ENCODE results near the gene ENOSF1.

The ENOSF1 gene

DNA sequence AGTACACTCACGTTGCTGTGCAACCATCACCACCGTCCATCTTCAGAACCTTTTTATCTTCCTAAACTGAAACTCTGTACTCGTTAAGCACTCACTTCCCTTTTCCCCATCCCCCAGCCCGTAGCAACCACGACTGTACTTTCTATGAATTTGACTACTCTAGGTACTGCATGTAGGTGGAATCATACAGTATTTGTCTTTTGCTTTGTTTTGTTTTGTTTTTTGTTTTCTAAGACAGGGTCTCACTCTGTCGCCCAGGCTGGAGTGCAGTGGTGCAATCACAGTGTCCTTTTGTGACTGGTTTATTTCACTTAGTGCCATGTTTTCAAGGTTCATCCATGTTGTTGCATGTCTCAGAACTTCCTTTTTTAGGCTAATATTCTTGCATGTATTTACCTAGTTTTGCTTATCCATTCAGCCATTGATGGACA is 62.0 kb downstream of the ENOSF1 start:
- Histone ChIP-seq H3K9ac (ENCODE audit: insufficient read length) (no peak overlapping the region), H3K4me3 (no peak overlapping the region), H3K9me3 (ENCODE audit: low read depth, low read length) (no peaks in the 10 kb centered on the region), H3K27ac (no peak overlapping the region), H3K36me3 (ENCODE audit: insufficient read depth, low read length) (no peaks in the 10 kb centered on the region)
- no peak for TF ChIP-seq FOXP2 (optimal IDR thresholded peaks at IDR 0.05; ENCODE audit: control extremely low read depth, extremely low read length, insufficient read depth)
- TF ChIP-seq POLR2AphosphoS5 (IDR thresholded peaks at IDR 0.05; ENCODE audit: borderline replicate concordance, low read depth, low read length), result no peak
- TF ChIP-seq EZH2 (IDR thresholded peaks at IDR 0.05), result no peak
- DNase-seq (ENCODE audit: low read depth, low spot score), result no peak

DNA sequence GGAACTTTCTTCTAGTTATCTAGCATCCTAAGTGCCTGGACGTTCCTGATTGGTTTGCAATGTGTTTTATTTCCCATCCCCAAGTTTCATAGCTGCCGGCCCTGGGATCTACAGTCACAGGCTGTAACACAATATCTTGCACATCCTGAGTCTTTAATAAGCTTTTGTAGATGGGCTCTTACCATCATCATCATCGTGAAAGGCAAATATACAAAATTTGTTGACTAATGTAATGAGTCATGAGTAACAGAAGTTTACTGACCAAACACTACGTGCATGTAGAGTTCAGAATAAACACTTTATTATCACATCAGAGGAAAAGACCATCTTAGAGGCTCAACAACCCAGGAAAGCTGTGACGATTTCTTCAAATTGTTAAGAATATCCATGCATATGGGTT is 63.1 kb downstream of the ENOSF1 start:
- Histone ChIP-seq H3K27ac (no peak overlapping the region), H3K9me3 (ENCODE audit: low read depth, low read length) (no peaks in the 10 kb centered on the region), H3K36me3 (ENCODE audit: insufficient read depth, low read length) (no peaks in the 10 kb centered on the region), H3K4me3 (no peak overlapping the region), H3K9ac (ENCODE audit: insufficient read length) (no peak overlapping the region)
- no peak for DNase-seq (ENCODE audit: low read depth, low spot score)
- TF ChIP-seq FOXP2 (optimal IDR thresholded peaks at IDR 0.05; ENCODE audit: control extremely low read depth, extremely low read length, insufficient read depth), result no peak
- TF ChIP-seq POLR2AphosphoS5 (IDR thresholded peaks at IDR 0.05; ENCODE audit: borderline replicate concordance, low read depth, low read length), result no peak
- TF ChIP-seq EZH2 (IDR thresholded peaks at IDR 0.05), result no peak

DNA sequence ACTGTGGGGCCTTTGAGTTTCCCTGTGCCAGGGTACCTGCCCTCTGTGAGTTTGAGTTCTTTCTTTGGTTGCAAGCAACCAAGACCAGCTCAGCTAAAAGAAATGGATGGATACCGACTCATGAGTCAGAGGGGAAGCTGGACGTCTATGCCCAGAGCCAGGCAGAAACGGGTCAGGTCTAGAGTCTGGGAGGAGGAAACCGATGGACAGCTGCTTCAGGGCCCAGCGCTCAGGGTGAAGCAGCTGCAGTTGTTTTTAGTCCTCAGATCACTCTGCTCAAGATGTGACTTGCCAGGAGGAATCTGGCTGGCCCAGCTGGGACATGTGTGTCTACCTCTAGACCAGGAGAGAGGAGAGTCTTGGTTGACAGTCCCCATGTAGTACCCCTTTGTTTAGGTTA is 65.1 kb downstream of the ENOSF1 start:
- no peak for DNase-seq (ENCODE audit: low read depth, low spot score)
- no peak overlapping the region for H3K4me3 ChIP-seq
- H3K9ac ChIP-seq (ENCODE audit: insufficient read length), result no peak overlapping the region
- TF ChIP-seq EZH2 (IDR thresholded peaks at IDR 0.05) (no peak), FOXP2 (optimal IDR thresholded peaks at IDR 0.05; ENCODE audit: control extremely low read depth, extremely low read length, insufficient read depth) (no peak), POLR2AphosphoS5 (IDR thresholded peaks at IDR 0.05; ENCODE audit: borderline replicate concordance, low read depth, low read length) (no peak)
- no peaks in the 10 kb centered on the region for H3K36me3 ChIP-seq (ENCODE audit: insufficient read depth, low read length)
- no peaks in the 10 kb centered on the region for H3K9me3 ChIP-seq (ENCODE audit: low read depth, low read length)
- no peak overlapping the region for H3K27ac ChIP-seq

DNA sequence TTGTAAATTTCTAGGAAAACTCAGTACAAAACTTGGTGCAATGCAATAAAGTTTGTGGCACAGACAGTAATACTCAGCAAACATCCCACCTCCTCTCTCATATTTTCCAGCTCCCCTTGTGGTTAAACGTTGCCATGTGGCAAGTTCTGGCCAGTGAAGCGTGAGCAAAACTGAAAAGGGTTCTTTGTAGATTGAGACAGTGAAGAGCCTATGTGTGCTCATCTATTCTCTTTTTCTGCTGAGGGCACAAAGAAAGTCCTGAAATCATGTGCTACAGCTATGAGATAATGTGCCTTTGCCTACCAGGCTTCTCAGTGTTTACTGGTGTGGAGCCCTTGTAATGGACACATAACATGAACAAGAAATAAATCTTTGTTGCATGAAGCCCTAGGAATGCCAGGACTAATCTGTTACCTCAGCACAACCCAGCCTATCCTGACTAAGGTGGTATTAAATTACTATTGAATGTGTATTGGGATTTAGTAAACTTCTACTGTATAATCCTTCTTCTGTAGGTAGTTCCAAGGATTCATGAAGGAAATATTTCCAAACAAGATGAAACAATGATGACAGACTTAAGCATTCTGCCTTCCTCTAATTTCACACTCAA is 67.9 kb downstream of the ENOSF1 start:
- no peak for DNase-seq (ENCODE audit: low read depth, low spot score)
- H3K27ac ChIP-seq, result no peak overlapping the region
- TF ChIP-seq FOXP2 (optimal IDR thresholded peaks at IDR 0.05; ENCODE audit: control extremely low read depth, extremely low read length, insufficient read depth) (no peak), EZH2 (IDR thresholded peaks at IDR 0.05) (no peak), POLR2AphosphoS5 (IDR thresholded peaks at IDR 0.05; ENCODE audit: borderline replicate concordance, low read depth, low read length) (no peak)
- H3K4me3 ChIP-seq, result no peak overlapping the region
- no peaks in the 10 kb centered on the region for H3K9me3 ChIP-seq (ENCODE audit: low read depth, low read length)
- H3K9ac ChIP-seq (ENCODE audit: insufficient read length), result no peak overlapping the region
- no peaks in the 10 kb centered on the region for H3K36me3 ChIP-seq (ENCODE audit: insufficient read depth, low read length)

DNA sequence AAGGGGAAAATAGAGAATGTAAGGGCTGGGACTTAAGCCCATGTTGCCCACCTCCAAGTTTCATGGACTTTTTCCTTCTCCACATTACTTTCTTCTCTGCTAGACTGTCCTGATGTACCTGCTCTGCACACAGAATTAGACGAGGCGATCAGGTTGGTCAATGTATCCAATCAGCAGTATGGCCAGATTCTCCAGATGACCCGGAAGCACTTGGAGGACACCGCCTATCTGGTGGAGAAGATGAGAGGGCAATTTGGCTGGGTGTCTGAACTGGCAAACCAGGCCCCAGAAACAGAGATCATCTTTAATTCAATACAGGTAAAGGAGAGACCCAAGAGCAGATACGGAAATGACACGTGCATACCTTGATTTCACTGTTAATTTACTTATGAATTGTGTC is 71.2 kb downstream of the ENOSF1 start:
- H3K4me3 ChIP-seq, result no peak overlapping the region
- no peak for DNase-seq (ENCODE audit: low read depth, low spot score)
- no peak overlapping the region for H3K27ac ChIP-seq
- H3K9ac ChIP-seq (ENCODE audit: insufficient read length), result no peak overlapping the region
- TF ChIP-seq POLR2AphosphoS5 (IDR thresholded peaks at IDR 0.05; ENCODE audit: borderline replicate concordance, low read depth, low read length) (no peak), EZH2 (IDR thresholded peaks at IDR 0.05) (no peak), FOXP2 (optimal IDR thresholded peaks at IDR 0.05; ENCODE audit: control extremely low read depth, extremely low read length, insufficient read depth) (no peak)
- H3K36me3 ChIP-seq (ENCODE audit: insufficient read depth, low read length), result no peaks in the 10 kb centered on the region
- H3K9me3 ChIP-seq (ENCODE audit: low read depth, low read length), result no peaks in the 10 kb centered on the region

DNA sequence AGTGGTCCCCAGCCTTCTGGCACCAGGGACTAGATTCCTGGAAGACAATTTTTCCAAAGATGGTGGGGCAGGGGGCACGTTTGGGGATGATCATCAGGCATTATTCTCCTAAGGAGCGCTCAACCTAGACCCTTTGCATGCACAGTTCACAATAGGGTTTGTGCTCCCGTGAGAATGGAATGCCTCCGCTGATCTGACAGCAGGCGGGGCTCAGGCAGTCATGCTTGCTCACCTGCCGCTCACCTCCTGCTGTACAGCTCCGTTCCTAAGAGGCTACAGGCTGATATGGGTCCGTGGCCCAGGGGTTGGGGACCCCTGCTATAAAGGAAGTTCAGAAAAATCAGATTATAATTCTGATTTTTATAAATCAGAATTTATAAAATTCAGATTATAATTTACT is 77.3 kb downstream of the ENOSF1 start:
- Histone ChIP-seq H3K9ac (ENCODE audit: insufficient read length) (no peak overlapping the region), H3K36me3 (ENCODE audit: insufficient read depth, low read length) (no peaks in the 10 kb centered on the region), H3K27ac (peak overlapping the region; percentile 94), H3K9me3 (ENCODE audit: low read depth, low read length) (no peaks in the 10 kb centered on the region), H3K4me3 (peak overlapping the region; percentile 42)
- TF ChIP-seq POLR2AphosphoS5 (IDR thresholded peaks at IDR 0.05; ENCODE audit: borderline replicate concordance, low read depth, low read length) (no peak), FOXP2 (optimal IDR thresholded peaks at IDR 0.05; ENCODE audit: control extremely low read depth, extremely low read length, insufficient read depth) (no peak), EZH2 (IDR thresholded peaks at IDR 0.05) (no peak)
- DNase-seq (ENCODE audit: low read depth, low spot score), result no peak

DNA sequence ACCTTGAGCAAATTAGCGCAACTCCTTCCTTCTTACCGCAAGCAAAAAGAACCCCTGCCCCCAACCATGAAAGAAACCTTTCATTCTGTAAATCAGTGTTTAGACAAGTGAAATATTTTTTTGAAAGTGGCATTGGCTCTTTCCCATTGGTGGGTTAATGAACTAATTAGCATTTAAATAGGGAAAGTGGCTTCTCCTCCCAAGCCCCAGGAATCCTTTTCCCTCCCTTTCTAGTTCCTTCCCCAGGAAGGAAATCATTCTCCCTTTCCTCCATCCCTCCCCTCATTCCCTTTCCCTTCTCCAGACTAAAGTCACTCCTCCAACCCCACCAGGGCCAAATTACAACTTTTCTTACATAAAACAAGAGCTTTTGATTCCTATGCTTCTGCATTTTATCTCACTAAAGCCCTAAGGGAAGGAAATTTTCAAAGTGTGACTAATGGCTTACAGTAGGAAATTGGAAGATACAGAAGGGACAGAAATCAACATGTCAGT is 77.8 kb downstream of the ENOSF1 start:
- Histone ChIP-seq H3K9me3 (ENCODE audit: low read depth, low read length) (no peaks in the 10 kb centered on the region), H3K36me3 (ENCODE audit: insufficient read depth, low read length) (no peaks in the 10 kb centered on the region), H3K4me3 (peak overlapping the region; percentile 42), H3K27ac (peak overlapping the region; percentile 94), H3K9ac (ENCODE audit: insufficient read length) (no peak overlapping the region)
- TF ChIP-seq EZH2 (IDR thresholded peaks at IDR 0.05), result no peak
- TF ChIP-seq FOXP2 (optimal IDR thresholded peaks at IDR 0.05; ENCODE audit: control extremely low read depth, extremely low read length, insufficient read depth), result no peak
- no peak for TF ChIP-seq POLR2AphosphoS5 (IDR thresholded peaks at IDR 0.05; ENCODE audit: borderline replicate concordance, low read depth, low read length)
- DNase-seq (ENCODE audit: low read depth, low spot score), result peak; percentile 98

DNA sequence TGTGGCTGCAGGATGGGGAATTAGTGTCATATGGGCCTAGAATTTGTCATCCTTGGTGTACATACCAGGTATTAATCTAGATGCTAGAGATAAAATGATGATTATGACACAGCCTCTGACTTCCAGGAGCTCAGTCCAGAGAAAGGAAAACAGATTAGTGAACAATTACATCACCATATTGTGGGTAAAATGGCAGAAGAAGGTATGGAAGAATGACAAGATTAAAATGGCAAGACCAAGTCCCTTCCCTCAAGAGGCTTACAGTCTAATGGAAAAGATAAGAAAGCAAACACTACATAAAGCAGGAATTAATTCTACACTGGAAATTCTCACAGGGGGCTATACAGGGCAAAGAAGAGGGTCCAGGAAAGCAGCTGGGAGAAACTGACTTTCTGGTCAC is 80.9 kb downstream of the ENOSF1 start:
- no peak for DNase-seq (ENCODE audit: low read depth, low spot score)
- H3K36me3 ChIP-seq (ENCODE audit: insufficient read depth, low read length), result no peaks in the 10 kb centered on the region
- no peaks in the 10 kb centered on the region for H3K9me3 ChIP-seq (ENCODE audit: low read depth, low read length)
- no peak overlapping the region for H3K9ac ChIP-seq (ENCODE audit: insufficient read length)
- no peak overlapping the region for H3K4me3 ChIP-seq
- no peak overlapping the region for H3K27ac ChIP-seq
- TF ChIP-seq FOXP2 (optimal IDR thresholded peaks at IDR 0.05; ENCODE audit: control extremely low read depth, extremely low read length, insufficient read depth), result no peak
- no peak for TF ChIP-seq EZH2 (IDR thresholded peaks at IDR 0.05)
- TF ChIP-seq POLR2AphosphoS5 (IDR thresholded peaks at IDR 0.05; ENCODE audit: borderline replicate concordance, low read depth, low read length), result no peak
